GM12892 (cell line): ENCODE measurements around the gene NCAPG.

ENCODE experiments used
- POLR2A ChIP-seq: IDR thresholded peaks from 2 replicates; pipeline ENCODE4 v1.6.1; 2011; ENCODE audit warnings: low read depth, low read length, control low read depth
- TAF1 ChIP-seq: IDR thresholded peaks from 2 replicates; pipeline ENCODE4 v1.6.1; 2011; ENCODE audit warnings: low read depth, mild to moderate bottlenecking, control low read depth, low read length, borderline replicate concordance

DNA sequence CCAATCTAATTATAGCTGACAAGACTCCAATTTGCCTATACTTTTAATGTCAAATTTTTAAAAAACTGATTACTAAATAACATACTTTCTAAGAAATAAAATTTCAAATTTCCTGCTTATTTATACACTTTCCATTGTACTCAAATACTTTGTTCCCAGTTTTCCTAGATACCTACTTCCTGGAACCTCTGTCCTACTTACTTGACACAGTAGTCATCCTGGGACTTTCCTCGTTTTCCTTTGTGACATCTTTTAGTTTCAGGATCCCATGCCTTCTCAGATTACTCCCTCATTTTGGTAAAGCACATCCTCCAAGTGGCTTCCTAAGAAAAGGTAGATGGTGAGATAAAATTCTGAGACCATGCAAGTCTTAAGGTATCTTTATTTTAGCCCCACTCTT, 16.0 kb upstream of the NCAPG start:
- TF ChIP-seq TAF1 (no peak), POLR2A (no peak)
